GM12878 (cell line): Measurements from ENCODE around the gene NPC2. TPM values are rescaled to one million over a fixed set of nuclear protein-coding genes. Genes with fewer than 3 reads are reported as not detected.

Experiments used
- ATAC-seq: fragments of 200-7000 bp; cut with Tn5 transposase; 3 replicates; pipeline ENCODE4 v1.9.1; 2020; ENCODE audit warnings: mild to moderate bottlenecking, moderate library complexity
- BruUV-seq: library from RNA; stranded (reverse); fragments of 400-500 nt; replicated peaks from 2 replicates; lab custom pipeline; 2021; lab: Mats Ljungman, UMichigan
- CTCF ChIA-PET: fragments of 300-600 bp; sonication (Branson Sonifier 250); formaldehyde crosslinking; extraction: SDS; loops from one replicate; lab custom pipeline; 2021; ENCODE audit warnings: inconsistent platforms; lab: Yijun Ruan, JAX
- POLR2A ChIA-PET: fragments of 350-600 bp; formaldehyde crosslinking; extraction: SDS; loops from one replicate; lab custom pipeline; 2021; ENCODE audit warnings: inconsistent platforms; lab: Charles Lee
- RAD21 ChIA-PET: fragments of 300-600 bp; sonication (Branson Sonifier 250); formaldehyde crosslinking; loops from one replicate; lab custom pipeline; 2023; ENCODE audit warnings: antibody characterized with exemption; ENCODE audit not compliant: unreplicated experiment; lab: Charles Lee
- SMC1A ChIA-PET: fragments of 300-600 bp; sonication (Branson Sonifier 250); formaldehyde crosslinking; loops from one replicate; lab custom pipeline; 2023; ENCODE audit not compliant: unreplicated experiment, uncharacterized antibody; lab: Charles Lee
- DNase-seq: peaks from one replicate; pipeline ENCODE4 v3.0.0-alpha.2; 2011; ENCODE audit warnings: low read depth, low spot score
- FAIRE-seq: peaks from 3 replicates; lab custom pipeline; 2011; peaks lifted over from hg19 to GRCh38; lab: Jason Lieb, UNC
- H2AFZ ChIP-seq: 2 replicates; pipeline ENCODE4 v1.6.0; 2011; ENCODE audit warnings: low read depth, low read length, control low read depth; ENCODE audit not compliant: control insufficient read depth
- H3K27ac ChIP-seq: 2 replicates; pipeline ENCODE4 v1.5.1; 2011; ENCODE audit warnings: control low read depth; ENCODE audit not compliant: control insufficient read depth, insufficient read depth
- H3K27me3 ChIP-seq, 2 experiments: replicated peaks in 1 of 2; 2 replicates each; pipeline versions ENCODE4 v1.6.0 to v1.6.1; 2011; ENCODE audit warnings: low read length in 1 of 2; ENCODE audit not compliant: control insufficient read depth in 2 of 2, insufficient read depth in 2 of 2
- H3K36me3 ChIP-seq, 2 experiments: 2 replicates each; pipeline ENCODE4 v1.5.1; 2011; ENCODE audit warnings: low read length in 1 of 2; ENCODE audit not compliant: control insufficient read depth in 2 of 2, insufficient read depth in 2 of 2
- H3K4me1 ChIP-seq: 2 replicates; pipeline ENCODE4 v1.6.1; 2011; ENCODE audit warnings: mild to moderate bottlenecking, low read length, moderate library complexity, mixed read lengths; ENCODE audit not compliant: control insufficient read depth, insufficient read depth
- H3K4me2 ChIP-seq: 2 replicates; pipeline ENCODE4 v1.6.0; 2011; ENCODE audit warnings: control low read depth; ENCODE audit not compliant: control insufficient read depth, insufficient read depth
- H3K4me3 ChIP-seq: fragments of 200-600 bp; sonication (generic); 2 replicates; pipeline ENCODE4 v1.5.1; 2016
- H3K79me2 ChIP-seq: 2 replicates; pipeline ENCODE4 v1.6.0; 2011; ENCODE audit warnings: low read length; ENCODE audit not compliant: control insufficient read depth, insufficient read depth
- H3K9ac ChIP-seq: 2 replicates; pipeline ENCODE4 v1.8.0; 2011; ENCODE audit warnings: low read length, control low read depth, mixed read lengths; ENCODE audit not compliant: control insufficient read depth, insufficient read depth
- H3K9me3 ChIP-seq: replicated peaks from 3 replicates; pipeline ENCODE4 v1.5.1; 2011; ENCODE audit warnings: mild to moderate bottlenecking, low read length; ENCODE audit not compliant: control insufficient read depth, insufficient read depth
- H4K20me1 ChIP-seq: 2 replicates; pipeline ENCODE4 v1.6.0; 2011; ENCODE audit not compliant: control insufficient read depth, insufficient read depth
- BCL11A ChIP-seq: IDR thresholded peaks from 2 replicates; pipeline ENCODE4 v1.6.1; 2011; ENCODE audit warnings: low read depth, low read length
- CREM ChIP-seq: IDR thresholded peaks from 2 replicates; pipeline ENCODE4 v1.6.1; 2014; ENCODE audit warnings: antibody characterized with exemption, low read depth
- EP300 ChIP-seq, 2 experiments: fragments of 150-350 bp in 1 of 2; IDR thresholded peaks; 2 replicates each; pipeline ENCODE4 v1.6.1; 2011 to 2012; ENCODE audit warnings: low read depth in 2 of 2, low read length in 2 of 2, borderline replicate concordance in 1 of 2, improper control_type of control experiment in 1 of 2, inconsistent platforms in 1 of 2; ENCODE audit not compliant: control insufficient read depth in 1 of 2
- FOXM1 ChIP-seq: IDR thresholded peaks from 2 replicates; pipeline ENCODE4 v1.6.1; 2012; ENCODE audit warnings: low read depth, mild to moderate bottlenecking, inconsistent platforms, low read length, moderate library complexity
- KDM1A ChIP-seq: fragments of 200-600 bp; sonication (generic); IDR thresholded peaks from 2 replicates; pipeline ENCODE4 v1.6.1; 2016; ENCODE audit warnings: borderline replicate concordance
- NR2C1 ChIP-seq: fragments of 450-650 bp; IDR thresholded peaks from 2 replicates; pipeline ENCODE4 v1.6.1; 2017; ENCODE audit warnings: antibody characterized with exemption, mild to moderate bottlenecking, moderate library complexity
- NR2F1 ChIP-seq: fragments of 450-650 bp; conservative IDR thresholded peaks from 2 replicates; pipeline ENCODE4 v1.6.1; 2017; ENCODE audit warnings: mild to moderate bottlenecking
- SMAD5 ChIP-seq: IDR thresholded peaks from 2 replicates; pipeline ENCODE4 v1.6.1; 2016; ENCODE audit warnings: antibody characterized with exemption, low read depth
- SREBF1 ChIP-seq: IDR thresholded peaks from 2 replicates; pipeline ENCODE4 v1.6.1; 2012; ENCODE audit warnings: mild to moderate bottlenecking, low read length
- STAT1 ChIP-seq: fragments of 450-650 bp; conservative IDR thresholded peaks from 2 replicates; pipeline ENCODE4 v1.6.1; 2014; ENCODE audit warnings: antibody characterized with exemption, mild to moderate bottlenecking
- ZNF217 ChIP-seq: fragments of 450-650 bp; IDR thresholded peaks from 2 replicates; pipeline ENCODE4 v1.6.1; 2017; ENCODE audit warnings: antibody characterized with exemption, mild to moderate bottlenecking
- ZNF274 ChIP-seq: IDR thresholded peaks from one replicate; pipeline ENCODE4 v1.8.0; 2011; ENCODE audit not compliant: insufficient read length, insufficient read depth
- WGBS: methylation state at CpG from one replicate; pipeline ENCODE4 v1.1.6; 2016; ENCODE audit warnings: low lambda C conversion rate; ENCODE audit not compliant: insufficient replicate concordance, insufficient coverage; ENCODE audit errors: missing lambda C conversion rate; 5-methylcytosine and 5-hydroxymethylcytosine counted together
- in situ Hi-C: fragments of 300-500 bp; cut with MboI; formaldehyde crosslinking; loops from 9 replicates; pipeline ENCODE4 v1.14.3; 2018; ENCODE audit warnings: mixed read lengths
- intact Hi-C: fragments of 100-400 bp; cut with micrococcal nuclease; formaldehyde crosslinking; loops from one replicate; pipeline ENCODE4 v1.14.2; 2022; ENCODE audit not compliant: unreplicated experiment
- polyA plus RNA-seq, 11 experiments: library from polyadenylated mRNA; depleted of rRNA in 4 of 11; unstranded in 6 of 11; stranded (reverse) in 5 of 11; fragments of >200 nt; fragmentation: Nextera tagmentation in 4 of 11; fragmentation: Illumina TruSeq in 1 of 11; extraction: Ambion mirVana in 4 of 11; extraction: Trizol in 1 of 11; gene quantifications; 1 replicate in 1 of 11; 2 replicates in 10 of 11; pipeline versions ENCODE4 v1.2.1 to v1.2.3, GENCODE V29; 2011 to 2016; ENCODE audit warnings: inconsistent platforms in 2 of 11, missing spikeins in 2 of 11, low read depth in 1 of 11
- total RNA-seq, 4 experiments: library from RNA; depleted of rRNA in 3 of 4; stranded (reverse); fragments of >200 nt in 3 of 4; fragmentation: Illumina TruSeq in 1 of 4; extraction: Trizol in 1 of 4; gene quantifications; 2 replicates each; pipeline versions ENCODE4 v1.2.1 to v1.2.3, GENCODE V29; 2013 to 2021
- TF ChIP-seq, protein P1 (sequence below): fragments of 450-650 bp; IDR thresholded peaks from 2 replicates; pipeline ENCODE4 v1.6.1; 2017; ENCODE audit warnings: mild to moderate bottlenecking, moderate library complexity

NPC2 gene
- total and polyA plus RNA-seq, 10 of the 15 experiments (the other 5 are each of a cell fraction or from before 2014, with no cell fraction given): 29.5 to 109 (median 59.1) TPM

DNA sequence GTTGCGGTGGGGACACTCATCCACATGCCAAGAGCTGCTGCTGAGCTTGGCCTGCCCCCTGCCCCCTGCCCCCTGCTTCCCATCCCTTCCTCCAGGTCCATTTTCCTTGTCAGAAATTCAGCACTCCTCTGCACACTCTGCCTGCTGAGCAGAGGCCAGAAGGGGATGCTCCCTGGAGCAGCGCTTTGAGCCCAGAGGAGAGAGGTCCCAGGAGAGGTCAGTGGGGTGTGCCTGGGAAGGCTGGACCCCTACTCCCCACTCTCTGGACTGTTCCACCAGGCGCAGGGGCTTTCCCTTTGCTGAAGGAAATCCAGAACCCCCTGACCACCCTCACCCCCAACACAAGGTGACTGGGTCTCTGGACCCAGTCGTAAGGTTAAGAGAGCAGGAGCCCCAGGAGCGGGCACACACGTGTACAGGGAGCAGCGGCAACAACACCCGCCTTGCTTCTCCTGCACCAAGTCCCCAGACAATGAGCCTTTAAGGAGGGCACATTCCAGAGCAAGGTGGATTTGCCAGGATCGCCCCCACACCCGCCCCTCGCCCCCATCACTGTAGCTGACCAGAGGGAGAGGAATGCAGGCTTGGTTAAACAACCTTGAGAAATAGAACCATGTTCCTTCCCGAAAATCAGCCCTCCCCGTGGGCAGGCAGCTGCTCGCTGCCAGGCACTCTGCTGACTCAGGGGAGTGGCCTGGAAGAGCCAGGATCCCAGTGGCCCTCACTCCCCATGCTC, 31.1 kb upstream of the NPC2 start:
- POLR2A ChIA-PET: no interaction called here
- TF ChIP-seq, protein P1, sequence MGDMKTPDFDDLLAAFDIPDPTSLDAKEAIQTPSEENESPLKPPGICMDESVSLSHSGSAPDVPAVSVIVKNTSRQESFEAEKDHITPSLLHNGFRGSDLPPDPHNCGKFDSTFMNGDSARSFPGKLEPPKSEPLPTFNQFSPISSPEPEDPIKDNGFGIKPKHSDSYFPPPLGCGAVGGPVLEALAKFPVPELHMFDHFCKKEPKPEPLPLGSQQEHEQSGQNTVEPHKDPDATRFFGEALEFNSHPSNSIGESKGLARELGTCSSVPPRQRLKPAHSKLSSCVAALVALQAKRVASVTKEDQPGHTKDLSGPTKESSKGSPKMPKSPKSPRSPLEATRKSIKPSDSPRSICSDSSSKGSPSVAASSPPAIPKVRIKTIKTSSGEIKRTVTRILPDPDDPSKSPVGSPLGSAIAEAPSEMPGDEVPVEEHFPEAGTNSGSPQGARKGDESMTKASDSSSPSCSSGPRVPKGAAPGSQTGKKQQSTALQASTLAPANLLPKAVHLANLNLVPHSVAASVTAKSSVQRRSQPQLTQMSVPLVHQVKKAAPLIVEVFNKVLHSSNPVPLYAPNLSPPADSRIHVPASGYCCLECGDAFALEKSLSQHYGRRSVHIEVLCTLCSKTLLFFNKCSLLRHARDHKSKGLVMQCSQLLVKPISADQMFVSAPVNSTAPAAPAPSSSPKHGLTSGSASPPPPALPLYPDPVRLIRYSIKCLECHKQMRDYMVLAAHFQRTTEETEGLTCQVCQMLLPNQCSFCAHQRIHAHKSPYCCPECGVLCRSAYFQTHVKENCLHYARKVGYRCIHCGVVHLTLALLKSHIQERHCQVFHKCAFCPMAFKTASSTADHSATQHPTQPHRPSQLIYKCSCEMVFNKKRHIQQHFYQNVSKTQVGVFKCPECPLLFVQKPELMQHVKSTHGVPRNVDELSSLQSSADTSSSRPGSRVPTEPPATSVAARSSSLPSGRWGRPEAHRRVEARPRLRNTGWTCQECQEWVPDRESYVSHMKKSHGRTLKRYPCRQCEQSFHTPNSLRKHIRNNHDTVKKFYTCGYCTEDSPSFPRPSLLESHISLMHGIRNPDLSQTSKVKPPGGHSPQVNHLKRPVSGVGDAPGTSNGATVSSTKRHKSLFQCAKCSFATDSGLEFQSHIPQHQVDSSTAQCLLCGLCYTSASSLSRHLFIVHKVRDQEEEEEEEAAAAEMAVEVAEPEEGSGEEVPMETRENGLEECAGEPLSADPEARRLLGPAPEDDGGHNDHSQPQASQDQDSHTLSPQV: no peak
- TF ChIP-seq ZNF274 (no peak), BCL11A (no peak), SMAD5 (no peak), EP300 (IDR thresholded peaks at IDR 0.05; ENCODE audit: borderline replicate concordance in 1 of 2, control insufficient read depth in 1 of 2, low read depth in 2 of 2, low read length in 2 of 2) (no peak), STAT1 (no peak), SREBF1 (no peak), NR2C1 (no peak), KDM1A (no peak), CREM (no peak), NR2F1 (no peak), FOXM1 (no peak), ZNF217 (no peak)
- TF ChIP-seq, all 136 proteins: peak for 0
- Histone ChIP-seq H3K27me3 (no peaks in the 10 kb centered on the region; a peak in 2 of 4 replicates), H4K20me1 (no peaks in the 10 kb centered on the region), H3K9me3 (no peaks in the 10 kb centered on the region), H3K9ac (no peak overlapping the region), H3K4me2 (no peak overlapping the region), H3K27ac (no peak overlapping the region), H2AFZ (no peak overlapping the region), H3K79me2 (no peaks in the 10 kb centered on the region), H3K4me3 (no peak overlapping the region), H3K4me1 (peaks cover 5% of the 10 kb centered on the region), H3K36me3 (no peaks in the 10 kb centered on the region)
- FAIRE-seq: no peak
- ChIA-PET SMC1A (no interaction called here), RAD21 (no interaction called here), CTCF (no interaction called here)
- intact Hi-C loops: no loop called here
- no TSS peak for BruUV-seq
- 37% methylated on average over 12 of the region's 14 CpGs for WGBS
- ATAC-seq: no peak
- in situ Hi-C loops: no loop called here
- no peak for DNase-seq
